Measurements from ENCODE around the gene NRP2.

Gene NRP2

DNA sequence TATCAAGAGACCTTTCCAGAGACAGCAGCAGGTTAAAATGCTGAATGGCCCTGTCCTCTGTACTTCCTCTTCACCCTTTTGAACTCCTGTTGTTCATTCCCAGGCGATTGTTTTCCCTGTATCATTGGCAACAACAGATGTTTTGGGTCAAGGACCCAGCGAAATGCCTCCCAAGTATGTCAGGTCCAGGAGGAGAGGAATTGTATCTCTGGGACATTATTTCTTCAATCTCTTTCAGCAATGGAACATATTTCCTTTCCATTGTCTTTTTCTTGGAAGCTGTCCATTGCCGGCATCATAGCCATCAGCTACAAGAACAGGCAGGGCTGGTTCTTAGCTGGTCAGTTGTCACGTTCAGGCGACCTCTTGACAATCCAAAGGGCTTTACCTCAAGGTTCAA, 76.2 kb downstream of the NRP2 start:
- Histone ChIP-seq H3K4me3 (ENCODE audit: low read length) (no peak overlapping the region), H3K9me3 (ENCODE audit: insufficient read depth, low read depth, low read length) (no peaks in the 10 kb centered on the region), H3K27ac (ENCODE audit: low read depth, low read length) (no peak overlapping the region), H3K36me3 (ENCODE audit: insufficient read depth, low read length) (peaks cover 16% of the 10 kb centered on the region), H3K27me3 (ENCODE audit: insufficient read depth, low read length) (no peaks in the 10 kb centered on the region), H3K4me1 (ENCODE audit: insufficient read depth, low read length) (peaks cover 11% of the 10 kb centered on the region), H3K9ac (ENCODE audit: low read depth, low read length) (no peak overlapping the region)
- 93% methylated on average over 5 of the region's 5 CpGs for WGBS

DNA sequence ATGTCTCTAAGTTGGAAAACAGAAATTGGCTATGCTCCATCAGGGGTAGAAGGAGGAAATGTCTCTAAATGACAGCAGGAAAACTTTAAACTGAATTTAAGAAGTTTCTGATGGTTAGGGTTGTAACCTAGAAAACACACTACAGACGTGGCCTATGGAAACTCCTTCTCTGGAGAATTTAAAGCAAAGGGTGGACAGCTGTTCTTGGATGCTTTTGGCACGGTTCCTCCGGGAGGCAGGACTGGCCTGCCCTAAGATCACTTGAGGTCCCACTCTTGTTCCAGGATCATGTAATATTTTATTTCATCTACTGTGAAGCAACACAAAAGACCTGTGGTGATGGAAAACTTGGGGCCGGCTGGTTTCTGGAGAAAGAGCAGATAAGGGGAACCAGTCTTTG, 77.0 kb downstream of the NRP2 start:
- peaks cover 8% of the 10 kb centered on the region; the same call in 1 of the 2 replicates for H3K36me3 ChIP-seq (ENCODE audit: insufficient read depth, low read length)
- no peak overlapping the region for H3K9ac ChIP-seq (ENCODE audit: low read depth, low read length)
- peaks cover 14% of the 10 kb centered on the region for H3K4me1 ChIP-seq (ENCODE audit: insufficient read depth, low read length)
- H3K27me3 ChIP-seq (ENCODE audit: insufficient read depth, low read length), result no peaks in the 10 kb centered on the region
- no peak overlapping the region for H3K4me3 ChIP-seq (ENCODE audit: low read length)
- H3K9me3 ChIP-seq (ENCODE audit: insufficient read depth, low read depth, low read length), result no peaks in the 10 kb centered on the region
- WGBS, result 97% methylated on average over 4 of the region's 4 CpGs
- no peak overlapping the region for H3K27ac ChIP-seq (ENCODE audit: low read depth, low read length)

DNA sequence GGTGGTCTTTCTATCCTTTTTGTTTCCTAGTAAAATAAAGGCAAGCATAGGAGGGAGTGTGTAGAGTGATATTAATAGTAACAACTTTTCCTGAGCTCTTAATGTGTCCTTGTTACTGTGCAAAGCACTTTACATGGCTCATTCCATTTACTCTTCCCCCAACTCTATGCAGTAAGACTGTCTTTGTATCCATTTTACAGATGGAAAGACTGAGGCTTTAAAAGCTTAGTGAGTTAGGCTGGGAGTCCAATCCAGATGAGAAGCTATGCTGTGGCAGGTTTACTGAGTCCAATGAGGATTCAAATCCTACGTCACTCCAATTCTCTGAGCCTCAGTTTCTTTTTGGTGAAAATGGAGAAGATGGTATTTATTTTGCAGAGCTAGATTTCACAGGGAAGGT, 77.4 kb downstream of the NRP2 start:
- Histone ChIP-seq H3K36me3 (ENCODE audit: insufficient read depth, low read length) (peaks cover 4% of the 10 kb centered on the region; the same call in 1 of the 2 replicates), H3K9me3 (ENCODE audit: insufficient read depth, low read depth, low read length) (no peaks in the 10 kb centered on the region), H3K4me1 (ENCODE audit: insufficient read depth, low read length) (peaks cover 19% of the 10 kb centered on the region), H3K27ac (ENCODE audit: low read depth, low read length) (no peak overlapping the region), H3K9ac (ENCODE audit: low read depth, low read length) (no peak overlapping the region), H3K4me3 (ENCODE audit: low read length) (no peak overlapping the region), H3K27me3 (ENCODE audit: insufficient read depth, low read length) (no peaks in the 10 kb centered on the region)
- WGBS, result 94% methylated on average over 1 of the region's 1 CpG

DNA sequence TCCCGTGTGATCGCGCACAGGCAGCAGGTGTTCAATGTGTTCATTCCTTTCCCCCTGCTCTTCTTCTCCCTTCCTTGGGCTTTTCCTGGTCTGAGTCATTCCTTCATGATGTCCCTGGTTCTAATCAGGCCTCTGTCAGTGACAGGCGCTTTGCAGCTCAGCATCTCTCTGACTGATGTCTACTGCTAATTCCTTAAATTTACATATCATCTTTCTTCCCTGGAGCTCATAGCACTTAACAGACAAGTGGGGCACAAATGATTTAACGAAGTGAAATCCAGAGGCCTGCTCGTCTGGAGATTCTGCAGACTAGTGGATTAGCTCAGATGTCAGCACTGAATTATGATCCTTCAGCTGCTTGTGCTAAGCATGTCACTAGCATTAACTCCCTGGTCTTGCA, 77.9 kb downstream of the NRP2 start:
- Histone ChIP-seq H3K9ac (ENCODE audit: low read depth, low read length) (no peak overlapping the region), H3K9me3 (ENCODE audit: insufficient read depth, low read depth, low read length) (no peaks in the 10 kb centered on the region), H3K36me3 (ENCODE audit: insufficient read depth, low read length) (peaks cover 4% of the 10 kb centered on the region; the same call in 1 of the 2 replicates), H3K27ac (ENCODE audit: low read depth, low read length) (no peak overlapping the region), H3K27me3 (ENCODE audit: insufficient read depth, low read length) (no peaks in the 10 kb centered on the region), H3K4me3 (ENCODE audit: low read length) (no peak overlapping the region), H3K4me1 (ENCODE audit: insufficient read depth, low read length) (peaks cover 23% of the 10 kb centered on the region; the same call in 1 of the 2 replicates)
- 91% methylated on average over 6 of the region's 6 CpGs for WGBS

DNA sequence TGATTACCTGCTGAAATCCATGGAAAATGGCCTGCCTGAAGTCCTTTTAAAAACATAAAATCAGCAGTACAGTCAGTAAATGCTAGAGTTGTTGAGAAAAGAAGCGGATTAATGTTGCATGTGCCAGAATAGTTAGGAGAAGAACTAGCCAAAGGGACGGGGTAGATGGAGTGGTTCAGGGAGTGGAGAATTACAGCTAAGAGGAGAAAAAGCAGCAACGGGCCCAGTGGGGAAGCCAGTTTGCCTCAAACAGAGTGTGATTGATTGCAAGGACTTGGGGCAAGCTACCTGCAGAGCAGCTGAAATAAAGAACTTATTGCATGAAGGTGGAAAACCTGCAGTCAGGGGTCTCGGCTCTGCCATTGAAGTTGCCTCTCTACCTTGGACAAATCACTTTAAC, 79.1 kb downstream of the NRP2 start:
- H3K9ac ChIP-seq (ENCODE audit: low read depth, low read length), result no peak overlapping the region
- WGBS, result 83% methylated on average over 4 of the region's 4 CpGs

DNA sequence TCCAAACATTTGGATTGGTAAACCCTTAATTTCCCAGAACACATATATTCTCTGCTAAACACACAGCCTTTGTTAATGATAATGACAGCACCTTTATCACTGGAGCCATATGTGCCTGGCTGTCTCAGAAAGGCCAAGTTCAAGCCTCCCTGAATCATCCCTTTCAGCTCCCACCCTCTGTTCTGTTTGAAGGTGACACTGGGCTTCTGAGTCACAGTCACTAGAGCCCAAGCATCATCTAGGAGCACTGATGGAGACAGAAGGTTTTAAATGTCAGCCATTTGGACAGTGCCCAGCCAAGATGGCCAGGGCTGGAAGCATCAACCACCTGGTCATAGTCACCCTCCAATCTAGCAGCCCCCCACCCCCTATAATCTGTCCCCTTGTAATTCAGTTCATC, 80.6 kb downstream of the NRP2 start:
- H3K4me3 ChIP-seq (ENCODE audit: low read length), result no peak overlapping the region
- H3K36me3 ChIP-seq (ENCODE audit: insufficient read depth, low read length), result peaks cover 17% of the 10 kb centered on the region; the same call in 1 of the 2 replicates
- no peaks in the 10 kb centered on the region for H3K9me3 ChIP-seq (ENCODE audit: insufficient read depth, low read depth, low read length)
- H3K27ac ChIP-seq (ENCODE audit: low read depth, low read length), result no peak overlapping the region
- no peaks in the 10 kb centered on the region for H3K27me3 ChIP-seq (ENCODE audit: insufficient read depth, low read length)
- H3K4me1 ChIP-seq (ENCODE audit: insufficient read depth, low read length), result peaks cover 25% of the 10 kb centered on the region; the same call in 1 of the 2 replicates
- H3K9ac ChIP-seq (ENCODE audit: low read depth, low read length), result no peak overlapping the region

More for the DNA sequence above, 79.1 kb downstream of the NRP2 start:
- H3K9me3 ChIP-seq (ENCODE audit: insufficient read depth, low read depth, low read length), result no peaks in the 10 kb centered on the region
- peaks cover 12% of the 10 kb centered on the region; the same call in 1 of the 2 replicates for H3K36me3 ChIP-seq (ENCODE audit: insufficient read depth, low read length)
- H3K4me3 ChIP-seq (ENCODE audit: low read length), result no peak overlapping the region
- no peaks in the 10 kb centered on the region for H3K27me3 ChIP-seq (ENCODE audit: insufficient read depth, low read length)
- H3K4me1 ChIP-seq (ENCODE audit: insufficient read depth, low read length), result peaks cover 28% of the 10 kb centered on the region; the same call in 1 of the 2 replicates
- H3K27ac ChIP-seq (ENCODE audit: low read depth, low read length), result no peak overlapping the region

DNA sequence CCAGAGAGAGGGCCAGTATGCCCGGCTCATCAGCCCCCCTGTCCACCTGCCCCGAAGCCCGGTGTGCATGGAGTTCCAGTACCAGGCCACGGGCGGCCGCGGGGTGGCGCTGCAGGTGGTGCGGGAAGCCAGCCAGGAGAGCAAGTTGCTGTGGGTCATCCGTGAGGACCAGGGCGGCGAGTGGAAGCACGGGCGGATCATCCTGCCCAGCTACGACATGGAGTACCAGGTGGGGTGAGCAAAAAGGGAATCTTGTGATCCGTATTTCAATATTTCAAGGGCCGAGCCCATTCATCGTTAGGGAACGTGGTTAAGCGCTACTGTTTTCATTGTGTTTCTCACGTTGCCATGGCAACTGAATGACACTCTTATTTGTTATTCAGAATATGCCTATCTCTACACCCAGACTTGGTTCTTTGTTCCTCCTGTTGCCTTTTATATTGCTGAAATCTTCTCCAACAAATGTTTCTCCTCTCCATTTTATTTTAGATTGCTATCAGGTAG, 81.5 kb downstream of the NRP2 start:
- peak overlapping the region; percentile 79 for H3K9ac ChIP-seq (ENCODE audit: low read depth, low read length)
- no peaks in the 10 kb centered on the region for H3K27me3 ChIP-seq (ENCODE audit: insufficient read depth, low read length)
- peaks cover 26% of the 10 kb centered on the region; the same call in 1 of the 2 replicates for H3K36me3 ChIP-seq (ENCODE audit: insufficient read depth, low read length)
- 5% methylated on average over 21 of the region's 21 CpGs for WGBS
- peak overlapping the region; percentile 93 for H3K27ac ChIP-seq (ENCODE audit: low read depth, low read length)
- H3K4me3 ChIP-seq (ENCODE audit: low read length), result peak overlapping the region; percentile 49
- H3K4me1 ChIP-seq (ENCODE audit: insufficient read depth, low read length), result peaks cover 25% of the 10 kb centered on the region
- no peaks in the 10 kb centered on the region for H3K9me3 ChIP-seq (ENCODE audit: insufficient read depth, low read depth, low read length)

DNA sequence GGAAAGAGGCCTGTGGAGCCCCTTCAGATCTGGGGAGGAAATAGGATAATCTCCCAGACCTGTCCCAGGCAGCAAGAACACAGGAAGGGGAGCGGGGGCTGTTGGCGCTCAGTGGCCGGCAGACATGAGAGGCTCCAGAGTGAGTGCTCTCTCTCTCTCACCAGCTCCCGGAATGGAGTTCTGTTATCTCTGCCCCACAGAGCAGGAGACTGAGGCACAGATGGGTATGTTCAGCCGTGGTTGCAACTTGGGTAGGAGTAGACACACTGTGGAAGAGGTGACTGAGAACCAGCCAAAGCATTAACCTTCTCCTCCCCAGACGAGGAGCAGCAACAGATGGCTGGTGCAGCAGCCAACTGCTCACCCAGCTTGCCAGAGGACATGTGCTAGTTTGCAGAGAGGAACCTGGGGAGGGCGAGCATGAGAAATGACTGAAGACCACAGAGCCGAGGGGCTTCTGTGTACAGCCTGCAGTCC, 82.0 kb downstream of the NRP2 start:
- 38% methylated on average over 8 of the region's 8 CpGs for WGBS
- H3K4me3 ChIP-seq (ENCODE audit: low read length), result peak overlapping the region; percentile 49
- H3K9me3 ChIP-seq (ENCODE audit: insufficient read depth, low read depth, low read length), result no peaks in the 10 kb centered on the region
- peaks cover 25% of the 10 kb centered on the region for H3K4me1 ChIP-seq (ENCODE audit: insufficient read depth, low read length)
- peak overlapping the region; percentile 79 for H3K9ac ChIP-seq (ENCODE audit: low read depth, low read length)
- H3K36me3 ChIP-seq (ENCODE audit: insufficient read depth, low read length), result peaks cover 29% of the 10 kb centered on the region; the same call in 1 of the 2 replicates
- H3K27ac ChIP-seq (ENCODE audit: low read depth, low read length), result peak overlapping the region; percentile 93
- no peaks in the 10 kb centered on the region for H3K27me3 ChIP-seq (ENCODE audit: insufficient read depth, low read length)

DNA sequence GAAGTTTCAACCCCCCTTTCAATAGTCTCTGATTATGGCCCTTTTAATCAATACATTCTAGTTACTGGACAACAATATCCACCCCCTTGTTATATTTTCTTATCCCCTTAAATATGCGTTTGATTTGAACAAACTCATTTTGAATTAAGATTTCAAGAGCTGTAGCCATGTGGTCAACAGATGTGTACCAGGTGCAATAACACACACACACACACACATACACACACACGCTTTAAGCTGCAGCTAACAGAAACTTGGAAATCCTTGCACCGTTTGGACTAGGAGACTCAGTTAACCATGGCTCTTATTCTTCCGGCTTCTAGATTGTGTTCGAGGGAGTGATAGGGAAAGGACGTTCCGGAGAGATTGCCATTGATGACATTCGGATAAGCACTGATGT, 82.8 kb downstream of the NRP2 start:
- Histone ChIP-seq H3K4me1 (ENCODE audit: insufficient read depth, low read length) (peaks cover 28% of the 10 kb centered on the region), H3K27ac (ENCODE audit: low read depth, low read length) (no peak overlapping the region), H3K4me3 (ENCODE audit: low read length) (no peak overlapping the region), H3K9me3 (ENCODE audit: insufficient read depth, low read depth, low read length) (no peaks in the 10 kb centered on the region), H3K27me3 (ENCODE audit: insufficient read depth, low read length) (no peaks in the 10 kb centered on the region), H3K36me3 (ENCODE audit: insufficient read depth, low read length) (peaks cover 29% of the 10 kb centered on the region; the same call in 1 of the 2 replicates), H3K9ac (ENCODE audit: low read depth, low read length) (no peak overlapping the region)
- 94% methylated on average over 8 of the region's 8 CpGs for WGBS

DNA sequence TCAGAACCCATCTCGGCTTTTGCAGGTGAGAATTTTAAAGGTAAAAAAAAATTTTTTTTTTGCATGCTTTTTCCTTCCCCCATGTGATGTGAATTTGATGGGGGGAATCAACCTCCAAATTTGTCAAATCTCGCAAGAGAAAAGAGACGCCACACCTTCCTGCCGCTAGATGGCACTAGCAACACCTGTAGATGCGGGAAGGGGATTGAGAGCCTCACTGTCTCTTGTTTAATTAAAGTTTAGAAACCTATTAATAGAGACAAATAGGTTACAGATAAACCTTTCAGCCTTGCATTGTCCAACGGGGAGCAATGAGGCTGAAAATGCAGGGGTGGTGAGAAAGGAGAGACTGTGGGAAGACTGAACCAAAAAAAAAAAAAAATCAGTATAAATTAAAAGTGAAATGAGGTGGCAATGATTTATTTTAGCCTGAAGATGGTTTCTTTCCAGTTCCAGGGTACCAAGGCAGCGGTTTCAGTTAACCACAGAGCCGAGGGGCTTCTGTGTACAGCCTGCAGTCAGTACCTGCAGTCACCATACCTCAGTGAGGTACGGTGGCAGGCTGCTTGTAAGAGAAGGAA, 84.6 kb downstream of the NRP2 start:
- Histone ChIP-seq H3K4me1 (ENCODE audit: insufficient read depth, low read length) (peaks cover 30% of the 10 kb centered on the region), H3K4me3 (ENCODE audit: low read length) (no peak overlapping the region), H3K9me3 (ENCODE audit: insufficient read depth, low read depth, low read length) (no peaks in the 10 kb centered on the region), H3K27ac (ENCODE audit: low read depth, low read length) (no peak overlapping the region), H3K27me3 (ENCODE audit: insufficient read depth, low read length) (no peaks in the 10 kb centered on the region), H3K9ac (ENCODE audit: low read depth, low read length) (no peak overlapping the region), H3K36me3 (ENCODE audit: insufficient read depth, low read length) (peaks cover 24% of the 10 kb centered on the region; the same call in 1 of the 2 replicates)
- 42% methylated on average over 7 of the region's 9 CpGs for WGBS

DNA sequence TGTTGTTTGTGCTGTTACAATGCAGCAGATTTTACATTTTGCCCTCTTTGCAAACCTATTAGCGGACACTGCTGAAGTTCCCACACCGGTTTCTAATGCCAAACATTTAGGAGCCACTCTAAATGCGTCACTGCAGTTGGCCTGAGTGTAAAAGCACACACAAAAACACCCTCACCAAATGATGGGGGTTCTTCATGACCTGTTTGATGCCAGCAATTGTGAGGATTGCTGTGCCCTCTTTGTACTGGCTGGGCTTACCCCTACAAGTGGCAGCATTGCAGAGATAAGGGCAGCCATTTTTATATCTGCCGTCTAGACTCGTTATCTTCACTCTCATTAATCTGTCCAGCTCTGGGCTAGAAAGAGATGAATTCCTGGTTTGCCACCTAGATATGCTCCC, 85.3 kb downstream of the NRP2 start:
- Histone ChIP-seq H3K9me3 (ENCODE audit: insufficient read depth, low read depth, low read length) (no peaks in the 10 kb centered on the region), H3K9ac (ENCODE audit: low read depth, low read length) (no peak overlapping the region), H3K27ac (ENCODE audit: low read depth, low read length) (no peak overlapping the region), H3K27me3 (ENCODE audit: insufficient read depth, low read length) (no peaks in the 10 kb centered on the region), H3K4me1 (ENCODE audit: insufficient read depth, low read length) (peaks cover 30% of the 10 kb centered on the region), H3K36me3 (ENCODE audit: insufficient read depth, low read length) (peaks cover 24% of the 10 kb centered on the region; the same call in 1 of the 2 replicates), H3K4me3 (ENCODE audit: low read length) (no peak overlapping the region)
- WGBS, result 95% methylated on average over 5 of the region's 5 CpGs

All from HUES64 (cell line).